Activated CD8-positive, alpha-beta memory T cell treated with anti-CD3 and anti-CD28 coated beads, Interleukin-2, amount 50 U/mL, for 24 hours (primary cell): ENCODE data around the gene OTULINL.

ENCODE experiments used
- DNase-seq: peaks from one replicate; pipeline ENCODE4 v3.0.0-alpha.2; 2020; ENCODE audit errors: extremely low read depth

OTULINL gene

DNA sequence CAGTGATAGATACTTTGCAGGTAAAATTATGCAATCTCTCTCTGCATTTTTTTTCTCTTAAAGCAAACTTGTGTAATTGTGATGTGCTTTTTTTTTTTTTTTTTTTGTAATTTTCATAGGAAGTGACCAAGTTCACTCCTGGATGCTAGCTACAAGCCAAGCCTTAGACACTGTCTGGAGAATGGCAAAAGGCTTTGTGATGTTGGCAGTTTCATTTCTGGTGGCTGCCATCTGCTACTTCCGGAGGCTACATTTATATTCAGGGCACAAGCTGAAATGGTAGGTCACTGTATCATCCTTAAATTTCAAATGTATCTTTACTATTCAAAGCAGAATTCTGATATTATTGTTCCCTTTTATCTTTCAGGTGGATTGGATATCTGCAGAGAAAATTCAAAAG lies 19.3 kb downstream of the OTULINL start:
- no peak for DNase-seq

DNA sequence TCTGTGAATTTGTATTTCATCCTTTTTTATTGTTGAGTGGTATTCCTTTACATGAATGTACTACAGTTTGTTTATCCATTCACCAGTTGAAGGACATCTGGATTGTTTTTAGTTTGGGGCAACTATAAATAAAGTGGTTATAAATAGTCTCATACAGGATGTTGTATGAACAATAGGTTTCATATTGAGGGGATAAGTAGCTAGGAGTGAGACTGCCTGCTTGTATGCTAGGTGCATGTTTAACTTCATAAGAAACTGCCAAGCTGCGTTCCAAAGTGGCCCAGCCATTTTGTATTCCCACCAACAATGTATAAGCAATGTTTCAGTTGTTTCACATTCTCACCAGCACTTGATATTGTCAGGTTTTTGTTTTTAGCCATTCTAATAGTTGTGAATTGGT lies 21.5 kb downstream of the OTULINL start:
- no peak for DNase-seq

DNA sequence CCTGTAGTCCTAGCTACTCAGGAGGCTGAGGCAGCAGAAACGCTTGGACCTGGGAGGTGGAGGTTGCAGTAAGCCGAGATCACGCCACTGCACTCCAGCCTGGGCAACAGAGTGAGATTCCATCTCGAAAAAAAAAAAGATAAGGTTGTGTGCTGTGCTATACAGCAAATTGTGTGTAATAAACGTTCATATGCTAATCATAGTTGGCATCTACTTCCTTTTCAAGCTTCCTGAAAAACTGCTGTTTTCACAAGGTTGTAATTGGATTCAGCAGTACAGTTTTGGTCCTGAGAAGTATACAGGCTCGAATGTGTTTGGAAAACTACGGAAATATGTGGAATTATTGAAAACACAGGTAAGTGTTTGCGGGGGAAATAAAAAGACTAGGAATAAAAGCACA lies 25.5 kb downstream of the OTULINL start:
- DNase-seq, result no peak

DNA sequence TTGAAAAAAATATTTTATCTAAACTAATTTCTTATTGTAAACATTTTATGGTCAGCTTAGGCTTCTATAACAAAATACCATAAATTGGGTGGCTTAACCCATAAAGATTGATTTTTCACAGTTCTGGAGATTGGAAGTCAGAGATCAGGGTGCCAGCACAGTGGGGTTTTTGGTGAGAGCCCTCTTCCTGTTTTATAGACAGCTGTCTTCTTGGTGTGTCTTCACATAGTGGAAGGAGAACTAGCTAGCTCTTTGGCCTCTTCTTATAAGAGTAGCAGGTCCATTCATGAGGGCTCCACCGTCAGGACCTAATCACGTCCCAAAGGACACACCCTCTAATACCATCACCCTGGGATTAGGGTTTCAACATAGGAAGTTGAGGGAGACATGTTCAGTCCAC lies 26.6 kb downstream of the OTULINL start:
- DNase-seq, result no peak

DNA sequence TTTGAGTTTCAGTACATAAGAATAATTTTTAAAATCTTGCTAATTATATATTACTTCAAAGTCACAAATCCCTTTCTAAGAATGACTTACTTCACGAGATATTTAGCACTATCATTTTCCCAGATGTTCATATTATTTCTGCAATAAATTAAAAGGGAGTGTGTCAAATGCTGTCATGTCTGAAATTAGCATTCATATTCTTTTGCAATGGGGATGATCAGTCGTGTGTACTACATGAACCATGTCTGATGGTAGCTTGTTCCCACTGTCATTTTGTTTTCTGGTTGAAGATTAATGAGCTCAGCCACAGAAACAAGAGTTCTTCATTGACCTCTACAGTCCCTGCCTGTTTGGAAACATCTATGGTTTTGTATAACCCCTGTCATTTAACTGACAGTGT lies 30.1 kb downstream of the OTULINL start:
- no peak for DNase-seq

DNA sequence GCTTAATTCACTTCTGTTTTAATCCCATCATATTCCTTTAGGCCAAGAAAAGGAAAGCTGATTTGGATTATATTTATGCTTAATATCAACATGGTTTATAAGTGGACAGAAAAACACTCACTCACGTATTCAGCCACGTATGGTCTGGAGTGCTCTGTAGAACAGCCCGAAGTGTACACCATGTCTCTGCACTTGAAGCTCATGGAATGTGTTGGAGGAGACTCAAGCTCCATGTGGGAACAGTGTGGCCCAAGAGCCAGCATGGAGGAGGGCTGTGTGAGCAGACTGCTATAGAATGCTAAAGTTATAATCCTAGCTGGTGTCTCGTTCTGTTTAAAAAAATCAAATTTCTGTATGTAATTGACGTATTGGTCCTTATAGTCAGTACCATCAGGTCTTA lies 32.9 kb downstream of the OTULINL start:
- DNase-seq, result no peak

DNA sequence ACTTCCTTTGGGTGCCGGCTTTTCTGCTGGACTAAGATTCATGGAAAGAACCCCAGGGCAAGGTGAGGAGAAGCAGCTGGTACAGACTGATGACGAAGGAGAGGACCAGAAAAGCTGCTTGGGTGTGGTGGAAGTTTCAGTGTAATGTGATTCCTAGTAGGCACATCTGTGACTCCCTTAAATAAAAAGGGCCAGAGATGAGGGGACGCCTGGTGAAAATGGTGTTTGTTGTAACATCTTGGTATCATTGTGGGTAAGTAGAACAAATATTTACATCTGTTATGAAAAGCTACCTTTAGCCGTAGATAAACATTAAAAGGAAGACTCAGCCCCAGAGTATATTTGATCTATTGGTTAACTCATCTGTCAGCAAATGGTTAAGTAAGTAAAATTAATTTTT lies 33.8 kb downstream of the OTULINL start:
- no peak for DNase-seq

DNA sequence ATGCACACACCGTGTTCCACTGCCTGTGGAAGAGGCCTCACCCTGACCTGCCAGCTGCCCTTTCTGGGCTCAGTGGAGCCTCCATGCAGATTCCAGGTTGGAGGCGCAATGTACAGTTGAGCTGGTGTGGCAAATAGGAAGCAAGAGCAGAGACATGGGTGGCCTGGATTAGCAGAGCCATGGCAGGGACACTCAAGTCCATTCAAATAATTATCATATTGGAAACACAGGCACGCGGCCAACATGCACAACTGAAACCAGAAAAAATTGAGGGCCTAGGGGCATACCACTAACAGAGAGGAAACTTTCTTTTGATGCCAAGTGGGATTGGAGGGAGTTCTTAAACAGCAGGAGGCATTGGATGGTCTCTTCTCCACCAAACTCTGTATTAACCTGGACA lies 35.8 kb downstream of the OTULINL start:
- DNase-seq, result no peak

DNA sequence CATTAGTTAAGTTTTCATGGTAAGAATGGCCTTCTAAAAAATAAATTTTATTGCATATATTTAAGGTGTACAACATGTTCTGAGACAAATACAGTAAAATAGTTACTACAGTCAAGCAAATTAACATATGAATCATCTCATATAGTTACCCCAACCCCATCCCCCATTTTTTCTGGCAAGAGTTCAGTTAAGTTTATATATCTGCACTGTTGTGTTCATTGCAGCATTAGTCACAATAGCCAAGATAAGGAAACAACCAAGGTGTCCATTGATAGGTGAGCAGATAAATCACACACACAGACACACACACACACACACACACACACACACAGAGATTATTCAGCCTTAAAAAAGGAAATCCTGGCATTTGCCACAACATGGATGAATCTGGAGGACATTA lies 45.7 kb downstream of the OTULINL start:
- no peak for DNase-seq

DNA sequence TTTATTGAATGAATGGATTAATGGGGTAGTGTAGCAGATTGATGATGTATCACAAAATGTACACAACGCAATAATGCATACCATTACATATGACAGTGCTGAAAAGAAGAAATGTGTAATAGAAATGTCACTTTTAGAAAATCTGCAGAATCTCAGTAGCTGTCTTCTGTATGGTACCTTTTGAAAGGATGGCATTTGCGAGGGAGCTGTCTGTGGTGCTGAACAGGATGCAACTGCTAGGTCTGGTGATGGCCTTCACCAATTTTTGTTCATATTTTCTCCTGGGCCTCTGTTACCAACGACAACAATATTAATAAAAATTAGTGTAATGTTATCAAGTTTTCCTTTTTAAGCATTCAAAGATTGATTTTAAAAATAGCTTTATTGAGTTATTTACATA lies 46.8 kb downstream of the OTULINL start:
- DNase-seq, result peak; percentile 28

DNA sequence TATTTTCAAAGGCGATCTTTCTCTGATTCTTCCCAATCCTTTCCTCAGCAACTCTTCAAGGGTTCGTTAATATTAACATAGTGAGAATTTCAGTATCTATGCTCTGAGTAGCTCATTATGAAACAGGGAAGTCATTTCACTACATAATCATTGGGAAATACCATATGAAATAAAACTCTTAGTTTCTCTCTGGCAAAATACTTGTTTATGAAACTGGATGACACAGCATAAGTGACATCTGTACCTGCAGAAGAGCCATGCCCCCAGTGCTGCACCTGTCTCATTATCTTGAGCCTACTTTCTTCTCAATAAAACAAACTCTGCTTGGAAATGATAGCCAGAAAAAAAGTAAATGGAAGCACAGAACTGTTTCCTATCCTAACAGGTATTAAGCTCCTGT lies 49.1 kb downstream of the OTULINL start:
- DNase-seq, result no peak

DNA sequence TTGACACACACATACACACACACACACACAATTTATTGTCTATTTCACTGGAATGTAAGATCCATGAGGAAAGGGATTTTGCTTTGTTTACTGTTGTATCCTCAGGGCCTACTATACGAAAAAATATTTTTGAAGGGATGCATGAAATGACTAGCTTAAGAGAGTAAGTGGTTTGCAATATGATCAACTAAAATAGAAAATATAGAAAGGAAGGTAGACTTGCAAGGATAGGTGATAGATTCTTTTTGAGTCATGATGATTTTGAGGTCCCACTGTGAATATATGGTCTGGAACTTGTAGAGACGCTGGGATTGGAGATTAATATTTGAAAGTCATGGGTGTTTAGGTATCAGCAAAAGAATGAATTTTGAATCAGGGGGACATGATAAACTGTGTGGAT lies 54.1 kb downstream of the OTULINL start:
- no peak for DNase-seq

DNA sequence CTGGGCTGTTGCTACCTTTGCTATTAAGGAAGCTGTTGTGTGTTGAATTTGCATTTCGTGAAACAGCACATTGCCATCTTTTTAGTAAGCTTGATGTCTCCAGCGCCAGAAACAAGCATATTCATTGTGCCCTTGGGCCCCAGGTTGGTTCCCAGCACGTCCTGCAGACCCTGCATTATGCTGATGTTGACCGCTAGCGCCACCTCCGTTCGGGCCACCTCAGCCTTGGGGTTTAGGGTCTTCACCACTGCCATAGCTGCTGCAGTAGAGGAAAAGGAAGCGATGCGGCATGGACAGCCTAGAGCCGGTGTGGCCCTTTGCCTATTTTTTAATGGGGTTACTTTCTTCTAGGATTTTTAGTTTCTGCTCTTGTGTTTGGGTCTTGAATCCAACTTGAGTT lies 59.2 kb downstream of the OTULINL start:
- no peak for DNase-seq

DNA sequence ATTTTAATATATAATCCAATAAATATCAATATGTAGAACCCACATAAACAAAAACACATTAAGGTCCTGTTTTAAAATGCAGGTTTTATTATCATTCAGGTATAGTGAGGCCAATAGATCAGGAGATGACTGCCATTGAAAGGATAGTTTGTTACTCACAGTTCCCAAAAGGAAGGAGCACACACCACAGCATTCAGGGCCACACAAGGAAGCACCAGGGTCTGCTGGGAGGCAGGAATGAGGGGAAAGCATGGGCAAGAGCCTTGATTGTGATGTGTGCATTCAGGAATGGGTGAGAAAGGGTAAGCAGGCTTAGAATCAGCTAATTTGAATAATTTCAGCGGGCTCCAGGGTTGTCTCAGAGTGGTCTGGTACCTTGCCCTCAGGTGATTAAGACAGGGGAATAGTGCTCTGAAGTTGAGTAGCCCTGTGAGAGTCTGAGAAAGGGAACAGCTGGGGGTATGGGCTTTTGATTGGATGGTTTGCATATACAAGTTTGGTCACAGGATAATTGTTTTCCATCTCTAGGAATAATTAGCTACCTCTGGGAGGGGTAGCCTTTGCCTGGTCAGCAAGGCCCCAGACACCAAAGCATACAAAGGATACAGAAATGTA lies 63.1 kb downstream of the OTULINL start:
- no peak for DNase-seq

DNA sequence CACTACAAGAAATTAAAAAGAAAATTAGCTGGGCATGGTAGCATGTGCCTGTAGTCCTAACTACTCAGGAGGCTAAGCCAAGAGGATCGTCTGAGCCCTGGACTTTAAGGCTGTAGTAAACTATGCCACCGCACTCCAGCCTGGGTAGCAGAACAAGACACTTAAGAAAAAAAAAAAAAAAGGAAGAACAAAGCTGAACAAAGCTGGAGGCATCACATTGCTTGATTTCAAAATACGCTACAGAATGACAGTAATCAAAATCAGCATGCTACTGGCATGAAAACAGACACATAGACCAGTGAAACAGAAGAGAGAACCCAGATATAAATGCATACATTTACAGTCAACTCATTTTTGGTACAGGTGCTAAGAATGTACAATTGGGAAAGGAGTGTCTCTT lies 68.5 kb downstream of the OTULINL start:
- no peak for DNase-seq

DNA sequence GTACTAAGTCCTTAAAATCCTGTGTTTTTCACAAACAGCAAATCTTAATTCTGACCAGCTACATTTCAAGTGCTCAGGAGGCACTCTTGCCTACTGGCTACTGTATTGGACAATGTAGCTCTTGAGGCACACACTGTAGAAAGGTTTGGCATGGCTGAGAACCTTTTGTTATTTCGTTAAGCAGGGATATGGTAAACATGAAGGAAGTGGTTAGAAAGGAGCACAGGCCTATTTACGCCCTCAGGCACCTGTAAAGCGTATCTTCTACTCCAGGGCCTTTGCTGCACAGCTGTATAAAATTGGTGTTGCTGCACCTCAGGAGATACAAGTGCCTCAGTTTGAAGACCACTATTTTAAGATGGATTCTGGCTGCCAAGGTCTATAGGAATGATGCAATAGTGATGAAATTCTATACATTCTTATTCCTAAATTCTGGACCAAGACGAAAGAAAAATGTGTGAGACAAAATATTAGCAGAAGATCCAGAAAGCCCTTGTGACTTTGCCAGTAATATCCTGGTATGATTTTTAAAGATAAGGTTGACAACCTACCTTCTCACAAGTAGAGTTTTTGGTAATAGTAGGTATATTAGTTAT lies 73.7 kb downstream of the OTULINL start:
- no peak for DNase-seq

DNA sequence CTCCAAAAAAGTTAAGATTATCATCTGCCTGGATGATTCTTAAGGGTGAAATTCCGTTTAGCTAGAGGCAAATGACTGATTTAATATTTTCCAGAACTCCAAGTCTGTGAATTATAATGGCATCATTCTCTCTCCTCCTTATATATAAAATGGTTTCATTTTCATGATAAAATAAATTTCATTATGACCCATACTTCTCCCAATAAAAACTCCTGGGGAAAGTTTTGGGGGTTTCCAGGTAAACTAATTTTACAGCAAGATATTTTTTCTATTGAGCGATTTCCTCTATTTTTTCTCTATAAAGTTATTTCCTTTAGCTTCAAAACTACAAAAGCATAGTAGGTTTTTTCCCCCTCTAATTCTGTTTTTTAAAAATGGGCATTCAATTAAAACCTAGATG lies 75.3 kb downstream of the OTULINL start:
- DNase-seq, result no peak

DNA sequence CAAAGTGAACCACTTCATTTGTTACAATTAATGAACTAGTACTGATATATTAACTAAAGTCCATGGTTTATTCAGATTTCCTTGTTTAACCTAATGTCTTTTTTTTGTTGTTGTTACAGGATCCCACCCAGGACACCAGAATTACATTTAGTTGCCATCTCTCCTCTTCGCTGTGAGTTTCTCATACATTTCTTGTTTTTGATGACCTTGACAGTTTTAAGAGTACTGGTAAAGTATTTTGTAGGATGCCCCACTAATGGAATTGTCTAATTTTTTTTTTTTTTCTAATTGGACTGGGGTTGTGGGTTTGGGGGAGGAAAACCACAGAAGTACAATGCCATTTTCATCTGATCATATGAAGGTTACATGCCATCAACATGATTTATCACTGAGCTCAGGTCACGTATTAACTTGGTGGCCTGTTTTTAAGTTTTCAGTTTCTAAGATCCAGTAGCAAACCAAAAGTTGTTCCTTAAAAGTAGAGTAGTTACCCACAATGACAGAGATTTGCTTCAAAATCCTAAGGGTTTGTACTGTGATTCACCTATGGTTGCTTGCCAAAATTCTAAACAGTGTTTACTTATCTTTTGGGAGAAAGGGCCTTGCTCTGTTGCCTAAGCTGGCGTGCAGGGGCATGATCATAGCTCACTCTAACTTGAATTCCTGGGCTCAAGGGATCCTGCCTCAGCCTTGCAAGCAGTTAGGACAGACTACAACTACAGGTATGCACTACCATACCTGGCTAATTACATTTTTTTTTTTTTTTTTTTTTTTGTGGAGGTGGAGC lies 78.4 kb downstream of the OTULINL start:
- DNase-seq, result no peak

DNA sequence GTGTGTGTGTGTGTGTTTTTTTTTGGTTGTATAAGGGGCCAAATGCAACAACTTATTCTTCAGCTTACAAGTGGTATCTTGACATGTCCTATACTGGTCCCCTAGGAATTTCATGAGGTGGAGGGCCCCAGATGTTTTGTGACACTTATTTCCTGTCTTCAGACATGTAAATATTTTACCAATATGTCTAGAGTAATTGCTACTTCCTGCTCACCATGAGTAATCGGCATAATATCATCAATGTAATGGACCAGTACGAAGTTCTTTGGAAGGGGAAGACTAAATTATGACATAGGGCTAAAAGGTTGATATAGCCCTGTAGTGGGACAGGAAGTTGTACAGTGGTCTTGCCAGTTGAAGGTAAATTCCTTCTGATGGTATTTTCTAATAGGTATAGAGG lies 79.2 kb downstream of the OTULINL start:
- no peak for DNase-seq
